Mucosa of rectum (tissue), 2 donors: ENCODE results near the gene MMRN2.
"Not testable (repeated sequence)": the region's sequence is repeated elsewhere in the genome, so short reads cannot be mapped to it uniquely, and the experiment has no call there.

Experiments used
- H3K27ac ChIP-seq, 2 donors: one replicate each; pipeline ENCODE4 v1.7.0; 2013; ENCODE audit warnings: inconsistent platforms in 2 of 2, low read depth in 2 of 2, low read length in 2 of 2
- H3K27me3 ChIP-seq, 2 donors: one replicate each; pipeline ENCODE4 v1.7.0; 2013; ENCODE audit warnings: low read length in 2 of 2; ENCODE audit not compliant: control insufficient read depth in 2 of 2, insufficient read depth in 2 of 2
- H3K36me3 ChIP-seq, 2 donors: one replicate each; pipeline ENCODE4 v1.7.0; 2013; ENCODE audit warnings: low read length in 2 of 2; ENCODE audit not compliant: control insufficient read depth in 2 of 2, insufficient read depth in 2 of 2
- H3K4me1 ChIP-seq, 2 donors: one replicate each; pipeline ENCODE4 v1.7.0; 2013; ENCODE audit warnings: low read length in 2 of 2, mild to moderate bottlenecking in 1 of 2; ENCODE audit not compliant: control insufficient read depth in 2 of 2, insufficient read depth in 2 of 2
- H3K4me3 ChIP-seq, 2 donors: one replicate each; pipeline ENCODE4 v1.7.0; 2013; ENCODE audit warnings: low read length in 2 of 2
- H3K9ac ChIP-seq, 2 donors: one replicate each; pipeline ENCODE4 v1.7.0; 2013; ENCODE audit warnings: low read length in 2 of 2, low read depth in 1 of 2, mild to moderate bottlenecking in 1 of 2
- H3K9me3 ChIP-seq, 2 donors: one replicate each; pipeline ENCODE4 v1.7.0; 2013; ENCODE audit warnings: low read length in 2 of 2; ENCODE audit not compliant: control insufficient read depth in 2 of 2
- donor health status: healthy.
- donor health status: Normal muscosa, but diverticular disease.

MMRN2 gene

DNA sequence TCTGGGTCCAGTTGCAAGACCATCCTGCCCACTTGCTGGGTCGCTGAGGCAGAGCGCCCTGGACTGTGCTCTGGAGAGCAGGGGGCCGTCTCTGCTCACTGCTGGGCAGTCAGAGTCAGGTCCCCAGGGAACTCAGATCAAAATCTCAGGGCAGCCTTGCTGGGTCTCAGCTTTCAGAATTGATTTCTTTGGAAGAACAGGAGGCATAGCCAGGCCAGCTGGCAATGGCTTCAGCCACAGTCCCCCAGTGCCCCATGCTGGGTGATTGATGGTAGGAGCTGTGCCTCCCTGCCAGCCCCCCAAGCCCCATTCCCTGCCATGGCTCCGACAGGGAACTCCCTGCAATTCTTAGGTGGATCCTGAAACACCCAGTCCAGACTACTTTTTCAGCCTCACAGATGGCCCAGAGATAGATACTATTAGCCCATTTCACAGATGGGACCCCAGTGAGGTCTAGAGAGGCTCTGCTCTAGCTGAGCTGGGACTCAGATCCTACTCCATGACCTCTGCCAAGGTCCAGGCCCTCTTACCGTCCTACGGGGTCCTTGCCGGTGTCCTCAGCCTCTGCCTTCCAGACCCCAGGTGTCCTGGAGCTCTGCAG, 467 bp downstream of the MMRN2 start:
- Histone ChIP-seq H3K4me1 (peaks cover 0 to 3% of the 10 kb centered on the region in 2 donors), H3K27ac (peak overlapping the region in 1 of 2 donors; percentile 52), H3K36me3 (no peaks in the 10 kb centered on the region), H3K27me3 (no peaks in the 10 kb centered on the region), H3K9me3 (no peaks in the 10 kb centered on the region), H3K9ac (no peak overlapping the region), H3K4me3 (peak overlapping the region in 1 of 2 donors; percentile 37)

DNA sequence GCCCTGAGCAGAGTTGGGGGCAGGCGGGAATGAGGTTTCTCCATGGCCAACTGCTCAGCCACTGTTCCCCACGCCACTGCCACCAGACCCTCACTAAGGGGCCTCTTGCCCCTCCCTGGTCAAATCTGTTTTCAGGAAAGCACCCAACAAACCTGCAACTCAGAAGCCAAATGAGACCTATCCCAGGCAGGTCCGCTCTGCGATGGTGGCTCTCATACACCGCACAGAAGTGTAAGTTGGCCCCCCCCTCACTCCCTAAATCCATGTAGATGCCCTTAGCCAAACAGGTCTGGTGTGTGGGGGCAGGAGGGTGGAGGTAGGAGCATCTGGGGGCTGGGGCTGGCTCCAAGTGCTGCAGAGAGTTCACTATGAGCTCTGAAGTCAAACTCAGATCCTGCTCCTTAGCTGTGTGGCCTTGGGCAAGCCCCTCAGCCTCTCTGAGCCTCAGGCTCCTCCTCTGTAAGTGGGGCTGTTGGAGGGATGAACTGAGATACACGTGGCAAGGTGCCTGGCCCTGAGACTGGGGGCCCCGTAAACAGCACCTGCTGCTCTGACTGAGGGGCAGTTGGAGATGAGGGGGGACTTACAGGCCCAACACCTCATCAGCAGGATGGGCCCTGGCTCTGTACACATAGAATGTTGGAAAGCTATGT, 1.1 kb downstream of the MMRN2 start:
- Histone ChIP-seq H3K9me3 (no peaks in the 10 kb centered on the region), H3K27ac (peak overlapping the region in 1 of 2 donors; percentile 52), H3K27me3 (no peaks in the 10 kb centered on the region), H3K36me3 (no peaks in the 10 kb centered on the region), H3K9ac (no peak overlapping the region), H3K4me3 (no peak overlapping the region), H3K4me1 (peaks cover 0 to 3% of the 10 kb centered on the region in 2 donors)

DNA sequence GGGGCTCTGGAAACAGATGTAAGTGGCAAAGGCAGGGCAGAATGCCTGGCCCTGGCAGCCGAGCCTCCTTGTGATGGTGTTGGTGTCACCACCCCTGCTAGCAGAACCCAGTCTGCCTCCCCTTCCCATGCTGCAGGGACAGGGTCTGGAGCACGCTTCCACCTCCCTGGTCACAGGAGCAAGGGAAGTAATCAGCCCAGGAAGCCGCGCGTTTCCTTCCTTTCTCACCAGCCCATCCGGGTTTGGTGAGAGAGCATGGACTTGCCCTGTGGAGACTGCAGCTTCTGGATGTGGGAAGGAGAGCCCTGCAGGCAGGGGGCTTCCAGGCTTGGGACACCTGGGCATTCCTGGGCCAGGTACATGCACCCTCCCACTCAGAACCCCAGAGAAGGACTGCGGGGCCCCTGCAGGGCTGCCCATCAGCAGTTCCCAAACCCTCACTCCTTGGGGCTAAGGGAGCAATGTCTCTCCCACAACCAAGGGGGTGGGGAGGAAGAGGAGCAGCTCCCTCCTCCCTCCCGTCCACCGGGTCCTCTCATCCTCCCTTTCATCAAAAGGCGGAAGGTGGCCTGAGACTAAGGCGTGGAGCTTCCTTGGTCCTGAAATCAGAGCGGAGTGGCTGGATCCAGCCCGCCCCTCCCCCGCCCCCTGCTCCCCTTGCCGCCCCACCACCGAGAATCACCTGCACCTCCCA, 1.8 kb downstream of the MMRN2 start:
- Histone ChIP-seq H3K36me3 (no peaks in the 10 kb centered on the region), H3K9me3 (no peaks in the 10 kb centered on the region), H3K4me1 (peaks cover 0 to 3% of the 10 kb centered on the region in 2 donors), H3K27me3 (no peaks in the 10 kb centered on the region), H3K9ac (no peak overlapping the region), H3K27ac (peak overlapping the region in 1 of 2 donors; percentile 29), H3K4me3 (no peak overlapping the region)

DNA sequence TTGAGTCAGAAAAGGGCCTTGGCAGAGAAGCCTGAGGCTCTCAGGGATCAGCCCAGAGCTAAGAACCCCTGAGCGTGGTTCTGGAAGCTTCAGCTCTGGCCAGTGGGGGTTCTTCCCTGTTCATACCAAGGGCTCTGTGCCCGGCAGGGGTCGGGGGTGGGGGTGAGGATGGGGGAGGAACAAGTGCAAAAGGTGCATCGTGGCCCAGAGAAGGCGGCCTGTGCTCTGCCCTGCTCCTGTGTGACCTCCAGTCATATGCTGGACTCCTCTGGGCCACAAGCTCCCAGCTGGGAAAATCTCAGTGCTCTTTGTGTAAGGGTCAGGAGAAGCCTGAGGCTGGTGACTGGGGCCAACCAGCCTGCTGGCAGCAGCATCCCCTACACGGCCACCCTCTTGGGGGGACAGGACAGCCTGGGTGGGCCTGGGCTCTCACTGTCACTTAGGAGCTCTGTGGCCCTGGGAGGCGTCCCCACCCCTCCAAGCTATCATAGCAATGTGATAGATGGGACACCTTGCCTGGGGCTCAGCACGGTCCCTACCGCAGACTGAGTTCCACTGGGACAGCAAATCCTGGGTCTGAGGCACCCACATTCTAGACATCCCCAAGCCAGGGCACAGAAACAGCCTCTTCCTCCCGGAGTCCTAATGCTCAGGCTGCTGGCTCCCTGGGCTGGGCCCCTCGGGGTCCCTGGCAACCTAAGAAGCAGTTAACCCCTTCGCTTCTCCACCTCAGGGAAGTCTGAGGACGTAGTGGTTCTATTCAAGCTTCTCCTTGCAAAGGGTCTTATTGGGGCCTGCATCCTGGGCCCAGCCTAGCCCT, 2.5 kb downstream of the MMRN2 start:
- Histone ChIP-seq H3K4me3 (no peak overlapping the region), H3K9ac (no peak overlapping the region), H3K36me3 (no peaks in the 10 kb centered on the region), H3K9me3 (no peaks in the 10 kb centered on the region), H3K27ac (peak overlapping the region; percentile 29 to 65), H3K27me3 (no peaks in the 10 kb centered on the region), H3K4me1 (peaks cover 0 to 3% of the 10 kb centered on the region in 2 donors)

DNA sequence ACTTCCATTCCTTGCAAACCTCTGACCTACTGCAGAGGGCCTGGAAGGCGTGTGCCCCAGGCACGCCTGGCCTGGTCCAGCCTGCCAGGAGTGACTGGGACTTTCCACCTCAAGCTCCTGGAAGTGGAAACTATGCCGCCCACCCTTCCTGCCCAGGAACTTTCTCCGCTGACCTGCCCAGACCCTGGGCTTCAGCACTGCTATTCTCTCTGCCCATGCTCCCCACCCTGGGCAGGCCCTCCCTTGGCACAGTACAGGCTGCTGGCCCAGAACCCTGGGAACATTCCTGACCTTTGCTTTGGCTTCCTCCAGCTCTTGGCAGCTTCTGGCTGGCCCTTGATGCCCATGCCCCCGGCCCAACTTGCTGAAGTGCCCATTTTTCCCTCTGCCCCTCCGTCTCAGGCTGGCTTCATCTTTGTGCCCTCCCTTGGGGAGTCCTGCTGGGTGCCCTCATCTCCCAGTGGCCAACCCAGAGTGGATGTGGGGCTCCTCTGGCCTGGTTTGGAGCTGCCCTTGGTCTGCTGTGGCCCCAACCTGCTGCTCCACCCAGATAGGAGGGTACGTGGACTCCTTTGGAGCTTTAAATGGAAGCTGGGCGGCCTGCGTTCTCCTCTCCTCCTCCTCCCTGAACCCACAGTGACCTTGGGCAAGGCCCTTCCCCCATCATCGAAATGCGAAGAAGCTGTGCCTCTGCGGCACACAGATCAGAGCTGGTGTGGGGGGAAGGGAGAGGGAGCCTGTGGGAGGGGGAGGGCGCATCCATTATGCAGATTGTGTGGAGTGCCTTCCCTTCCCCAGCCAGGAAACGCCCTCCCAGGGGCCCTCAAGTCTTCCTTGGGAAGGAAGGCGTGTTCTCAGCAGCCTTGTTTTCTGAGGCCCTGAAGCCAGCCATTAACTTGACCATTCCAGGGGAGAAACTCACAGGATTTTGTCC, 3.4 kb downstream of the MMRN2 start:
- Histone ChIP-seq H3K9ac (no peak overlapping the region), H3K9me3 (no peaks in the 10 kb centered on the region), H3K27ac (peak overlapping the region; percentile 29 to 65), H3K36me3 (no peaks in the 10 kb centered on the region), H3K4me1 (peaks cover 0 to 3% of the 10 kb centered on the region in 2 donors), H3K4me3 (no peak overlapping the region), H3K27me3 (no peaks in the 10 kb centered on the region)

DNA sequence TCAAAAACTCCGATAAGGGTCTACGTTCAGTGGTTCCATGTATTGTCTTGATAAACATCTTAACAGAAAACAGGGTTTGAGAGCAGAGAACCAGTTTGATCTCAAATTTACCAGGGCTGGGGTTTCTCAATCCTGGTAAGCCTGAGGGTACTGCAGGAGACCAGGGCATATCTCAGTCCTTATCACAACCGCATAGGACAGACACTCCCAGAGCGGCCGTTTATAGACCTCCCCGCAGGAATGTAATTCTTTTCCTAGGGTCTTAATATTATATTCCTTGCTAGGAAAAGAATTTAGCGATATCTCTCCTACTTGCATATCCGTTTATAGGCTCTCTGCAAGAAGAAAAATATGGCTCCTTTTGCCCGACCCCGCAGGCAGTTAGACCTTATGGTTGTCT, 4.7 kb downstream of the MMRN2 start:
- not testable (repeated sequence) for H3K27me3 ChIP-seq, H3K4me1 ChIP-seq, H3K9ac ChIP-seq, H3K4me3 ChIP-seq, H3K36me3 ChIP-seq, H3K9me3 ChIP-seq, H3K27ac ChIP-seq

DNA sequence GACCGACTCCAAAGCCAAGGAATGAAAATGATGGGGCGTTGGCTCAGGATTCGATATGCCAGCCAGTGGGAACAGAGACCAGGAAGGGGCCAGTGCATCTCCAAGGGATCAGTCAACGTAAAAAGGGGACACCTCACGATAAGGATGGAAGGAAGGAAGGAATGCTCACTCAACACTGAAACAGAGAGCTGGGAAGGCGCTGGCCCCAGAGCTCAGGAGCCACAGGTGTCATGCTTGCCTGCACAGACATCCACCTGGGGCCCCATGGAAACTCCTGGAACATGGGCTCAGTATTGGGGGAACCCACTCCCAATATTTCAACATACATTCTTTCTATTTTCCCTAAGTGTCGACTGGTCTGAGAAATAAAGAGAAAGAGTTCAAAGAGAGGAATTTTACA, 5.3 kb downstream of the MMRN2 start:
- H3K9me3 ChIP-seq = no peaks in the 10 kb centered on the region
- no peak overlapping the region for H3K9ac ChIP-seq
- H3K27me3 ChIP-seq = no peaks in the 10 kb centered on the region
- no peaks in the 10 kb centered on the region for H3K36me3 ChIP-seq
- H3K4me1 ChIP-seq = peaks cover 0 to 3% of the 10 kb centered on the region in 2 donors
- H3K27ac ChIP-seq = no peak overlapping the region
- H3K4me3 ChIP-seq = no peak overlapping the region

DNA sequence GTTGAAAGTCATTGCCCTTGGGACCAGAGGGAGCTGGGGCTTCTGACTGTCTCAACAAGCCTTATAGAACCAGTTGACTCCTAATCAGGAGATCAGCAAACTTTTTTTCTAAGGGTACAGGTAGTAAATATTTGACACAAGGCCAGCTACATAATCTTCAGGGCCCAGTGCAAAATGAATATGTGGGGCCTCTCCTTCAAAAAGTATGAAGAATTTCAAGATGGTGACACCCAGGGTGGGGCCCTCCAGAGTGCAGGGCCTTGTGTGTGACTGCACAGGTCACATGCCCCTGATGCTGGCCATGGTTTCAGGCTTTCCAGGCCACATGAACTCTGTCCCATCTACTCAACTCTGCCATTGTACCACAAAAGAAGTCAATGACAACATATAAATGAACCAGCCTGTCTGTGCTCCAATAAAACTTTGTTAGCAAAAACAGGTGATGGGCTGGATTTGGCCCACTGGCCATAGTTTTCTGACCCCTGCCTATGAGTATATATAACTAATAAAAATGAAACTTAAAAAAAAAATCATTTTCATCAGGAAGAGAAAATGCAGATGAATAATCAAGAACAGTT, 6.1 kb downstream of the MMRN2 start:
- Histone ChIP-seq H3K4me1 (peaks cover 0 to 3% of the 10 kb centered on the region in 2 donors), H3K9ac (no peak overlapping the region), H3K36me3 (no peaks in the 10 kb centered on the region), H3K27ac (no peak overlapping the region), H3K9me3 (no peaks in the 10 kb centered on the region), H3K4me3 (no peak overlapping the region), H3K27me3 (no peaks in the 10 kb centered on the region)

DNA sequence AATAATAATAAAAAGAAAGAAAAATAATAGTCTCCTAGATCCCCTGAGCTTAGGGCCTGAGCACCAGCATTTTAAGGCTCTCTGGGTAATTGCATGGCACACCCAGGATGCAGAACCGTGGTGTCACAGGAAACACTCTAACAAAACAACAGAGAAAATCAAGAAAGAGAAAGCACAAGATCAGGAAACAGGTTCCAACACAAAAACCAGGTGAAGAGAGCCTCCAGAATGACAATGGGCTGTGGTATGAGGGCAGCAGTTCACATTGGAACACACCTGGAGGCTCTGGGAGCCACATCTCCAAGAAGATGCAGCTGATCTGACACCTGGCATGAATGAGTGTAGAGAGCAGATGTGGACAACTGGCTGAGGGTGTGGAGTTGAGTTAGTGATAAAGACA, 7.1 kb downstream of the MMRN2 start:
- no peaks in the 10 kb centered on the region for H3K36me3 ChIP-seq
- no peak overlapping the region for H3K4me3 ChIP-seq
- no peaks in the 10 kb centered on the region for H3K9me3 ChIP-seq
- no peak overlapping the region for H3K27ac ChIP-seq
- H3K27me3 ChIP-seq = no peaks in the 10 kb centered on the region
- H3K4me1 ChIP-seq = peaks cover 0 to 3% of the 10 kb centered on the region in 2 donors
- H3K9ac ChIP-seq = no peak overlapping the region
